ENCODE data around the gene IVNS1ABP. TPM values are rescaled to one million over a fixed set of nuclear protein-coding genes. Genes with fewer than 3 reads are reported as not detected.
A peak's percentile ranks its signal among the peaks of the same experiment; 100 is the strongest.
"Not testable (repeated sequence)": the region's sequence is repeated elsewhere in the genome, so short reads cannot be mapped to it uniquely, and the experiment has no call there.

IVNS1ABP gene
- total and polyA plus RNA-seq, 8 donors: 19.3 to 297 (median 54.1) TPM

GRCh38 chr1:185322636-185323035 is 5.6 kb upstream of the IVNS1ABP start:
- Histone ChIP-seq H3K36me3 (no peaks in the 10 kb centered on the region), H3K4me3 (no peak overlapping the region), H3K4me1 (peaks cover 7 to 17% (median 11%) of the 10 kb centered on the region in 4 donors), H3K27ac (no peak overlapping the region), H3K9me3 (no peaks in the 10 kb centered on the region), H3K27me3 (no peaks in the 10 kb centered on the region)
- TF ChIP-seq POLR2A (IDR thresholded peaks at IDR 0.05): no peak
- no peak for TF ChIP-seq POLR2AphosphoS5 (IDR thresholded peaks at IDR 0.05)
- TF ChIP-seq CTCF (IDR thresholded peaks at IDR 0.05): no peak
- no peak for TF ChIP-seq EP300 (IDR thresholded peaks at IDR 0.05)
- intact Hi-C loops (cut with DNase I; ENCODE audit: low total_unique reads): no loop called here
- WGBS, 5 donors: 76 to 90% (median 82%) methylated on average over 2 of the region's 2 CpGs
- DNase-seq: no peak

- H3K4me3 ChIP-seq; H3K27ac ChIP-seq; H3K9me3 ChIP-seq; intact Hi-C loops (cut with DNase I; ENCODE audit: low total_unique reads); H3K36me3 ChIP-seq; H3K27me3 ChIP-seq; DNase-seq: not testable (repeated sequence)
- peaks cover 7 to 19% (median 11%) of the 10 kb centered on the region in 4 donors for H3K4me1 ChIP-seq
- WGBS, 5 donors: 96 to 100% (median 98%) methylated on average over 16 to 36 of the region's 36 CpGs
Observed at GRCh38 chr1:185321653-185322221, 4.7 kb upstream of the IVNS1ABP start.

GRCh38 chr1:185321104-185321503 is 4.1 kb upstream of the IVNS1ABP start:
- peaks cover 7 to 19% (median 11%) of the 10 kb centered on the region in 4 donors for H3K4me1 ChIP-seq
- DNase-seq; H3K9me3 ChIP-seq; H3K27me3 ChIP-seq; H3K27ac ChIP-seq; intact Hi-C loops (cut with DNase I; ENCODE audit: low total_unique reads); H3K36me3 ChIP-seq; H3K4me3 ChIP-seq: not testable (repeated sequence)
- WGBS, 5 donors: 96 to 99% (median 97%) methylated on average over 7 of the region's 7 CpGs

- Histone ChIP-seq H3K27me3 (no peaks in the 10 kb centered on the region), H3K9me3 (no peaks in the 10 kb centered on the region), H3K27ac (peak overlapping the region in 2 of 5 donors; percentile 98 to 99), H3K36me3 (no peaks in the 10 kb centered on the region), H3K4me3 (no peak overlapping the region), H3K4me1 (peaks cover 11 to 37% (median 24%) of the 10 kb centered on the region in 4 donors)
- 71 to 88% (median 82%) methylated on average over 1 of the region's 1 CpG for WGBS, 5 donors
- intact Hi-C loops (cut with DNase I; ENCODE audit: low total_unique reads): no loop called here
- TF ChIP-seq CTCF (IDR thresholded peaks at IDR 0.05) (no peak), EP300 (IDR thresholded peaks at IDR 0.05) (no peak), POLR2AphosphoS5 (IDR thresholded peaks at IDR 0.05) (no peak), POLR2A (IDR thresholded peaks at IDR 0.05) (no peak)
- DNase-seq: no peak
Observed at GRCh38 chr1:185319139-185319475, 2.1 kb upstream of the IVNS1ABP start.

GRCh38 chr1:185318431-185319138 is 1.5 kb upstream of the IVNS1ABP start:
- Histone ChIP-seq H3K4me3 (peak overlapping the region in 1 of 4 donors; percentile 95), H3K27me3 (no peaks in the 10 kb centered on the region), H3K36me3 (no peaks in the 10 kb centered on the region), H3K27ac (peak overlapping the region in 4 of 5 donors; percentile 97 to 99 (median 98)), H3K9me3 (no peaks in the 10 kb centered on the region), H3K4me1 (peaks cover 16 to 42% (median 28%) of the 10 kb centered on the region in 4 donors)
- DNase-seq: no peak
- intact Hi-C loops (cut with DNase I; ENCODE audit: low total_unique reads): no loop called here
- no peak for TF ChIP-seq CTCF (IDR thresholded peaks at IDR 0.05)
- no peak for TF ChIP-seq POLR2A (IDR thresholded peaks at IDR 0.05)
- no peak for TF ChIP-seq EP300 (IDR thresholded peaks at IDR 0.05)
- TF ChIP-seq POLR2AphosphoS5 (IDR thresholded peaks at IDR 0.05): no peak
- WGBS, 5 donors: 33 to 63% (median 43%) methylated on average over 10 of the region's 10 CpGs

Data from stomach (tissue), 9 donors.